Measurements from ENCODE around the gene HMCN2.

GRCh38 chr9:130336027-130336610 lies 70.6 kb downstream of the HMCN2 start:
- TF ChIP-seq POLR2A (IDR thresholded peaks at IDR 0.05; ENCODE audit: low read length): no peak
- TF ChIP-seq GATA1 (IDR thresholded peaks at IDR 0.05; ENCODE audit: low read depth, low read length): no peak

Data from erythroblast (primary cell).